Dedifferentiated amniotic fluid mesenchymal stem cell (primary cell): Measurements from ENCODE around the gene PIGP.
A peak's percentile ranks its signal among the peaks of the same experiment; 100 is the strongest.
"Not testable (repeated sequence)": the region's sequence is repeated elsewhere in the genome, so short reads cannot be mapped to it uniquely, and the experiment has no call there.

ENCODE experiments used
- DNase-seq: peaks from one replicate; pipeline ENCODE4 v3.0.0-alpha.2; 2016; ENCODE audit errors: extremely low spot score

Gene PIGP

DNA sequence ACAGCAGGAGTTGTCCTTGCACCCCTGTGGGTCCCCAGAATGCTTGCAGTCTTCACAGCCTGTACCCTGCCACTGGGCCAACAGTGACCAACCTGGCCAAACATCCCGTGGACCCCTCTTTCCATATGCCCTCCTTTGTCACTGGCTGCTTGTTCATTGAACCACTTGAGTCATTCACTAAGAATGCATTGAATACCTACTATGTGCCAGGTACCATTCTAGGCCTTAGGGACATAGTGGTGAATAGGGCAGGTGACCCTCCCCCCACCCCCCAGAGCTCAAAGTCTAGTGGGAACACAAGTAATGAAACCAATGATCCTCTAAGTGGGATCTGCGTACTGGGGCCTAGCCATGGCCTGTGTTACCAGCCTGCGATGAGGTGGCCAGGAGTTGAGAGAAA lies 28.2 kb downstream of the PIGP start:
- DNase-seq, result no peak

DNA sequence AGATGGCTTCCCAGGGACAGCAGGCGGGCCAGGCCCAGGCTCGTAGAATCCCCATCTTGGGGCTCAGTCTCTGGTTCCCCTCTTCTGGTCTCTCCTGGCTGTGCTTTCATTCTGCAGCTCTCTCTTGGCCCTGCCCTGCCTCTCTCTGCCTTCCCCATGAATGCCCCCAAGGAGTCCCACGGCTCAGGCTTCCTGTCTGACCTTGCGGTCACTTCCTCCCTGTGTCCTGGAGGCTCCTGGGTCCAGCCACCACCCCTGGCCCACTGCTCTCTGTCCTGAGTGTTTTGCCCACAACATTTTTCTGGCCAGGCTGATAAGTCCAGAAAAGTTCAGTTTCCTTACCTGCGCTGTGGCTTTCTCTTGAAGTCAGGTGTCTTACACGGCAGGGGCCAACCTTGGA lies 29.1 kb downstream of the PIGP start:
- DNase-seq, result no peak

DNA sequence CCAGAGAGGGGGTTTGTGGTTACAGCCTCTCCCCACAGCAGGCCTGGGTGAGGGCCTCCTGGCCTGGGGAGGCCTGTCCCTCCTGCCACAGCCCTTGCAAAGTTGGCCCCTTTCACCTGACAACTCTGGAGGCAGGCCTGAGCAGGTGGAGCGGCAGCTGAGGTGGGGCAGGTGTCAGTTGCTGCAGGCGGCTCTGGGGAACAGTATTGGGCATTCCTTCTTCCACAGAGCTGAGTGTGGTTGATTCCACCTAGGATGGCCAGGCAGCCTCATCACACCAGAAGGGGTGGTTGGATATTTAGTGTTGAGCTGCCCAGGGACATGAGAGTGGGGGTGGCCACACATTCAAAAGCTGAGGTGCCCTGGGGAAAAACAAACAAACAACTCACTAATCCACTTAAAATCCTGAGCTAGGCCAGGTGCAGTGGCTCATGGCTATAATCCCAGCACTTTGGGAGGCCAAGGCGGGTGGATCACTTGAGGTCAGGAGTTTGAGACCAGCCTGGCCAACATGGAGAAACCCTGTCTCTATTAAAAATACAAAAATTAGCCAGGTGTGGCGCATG lies 31.1 kb downstream of the PIGP start:
- DNase-seq, result no peak

GRCh38 chr21:37040212-37040611 lies 32.7 kb downstream of the PIGP start:
- DNase-seq, result no peak

DNA sequence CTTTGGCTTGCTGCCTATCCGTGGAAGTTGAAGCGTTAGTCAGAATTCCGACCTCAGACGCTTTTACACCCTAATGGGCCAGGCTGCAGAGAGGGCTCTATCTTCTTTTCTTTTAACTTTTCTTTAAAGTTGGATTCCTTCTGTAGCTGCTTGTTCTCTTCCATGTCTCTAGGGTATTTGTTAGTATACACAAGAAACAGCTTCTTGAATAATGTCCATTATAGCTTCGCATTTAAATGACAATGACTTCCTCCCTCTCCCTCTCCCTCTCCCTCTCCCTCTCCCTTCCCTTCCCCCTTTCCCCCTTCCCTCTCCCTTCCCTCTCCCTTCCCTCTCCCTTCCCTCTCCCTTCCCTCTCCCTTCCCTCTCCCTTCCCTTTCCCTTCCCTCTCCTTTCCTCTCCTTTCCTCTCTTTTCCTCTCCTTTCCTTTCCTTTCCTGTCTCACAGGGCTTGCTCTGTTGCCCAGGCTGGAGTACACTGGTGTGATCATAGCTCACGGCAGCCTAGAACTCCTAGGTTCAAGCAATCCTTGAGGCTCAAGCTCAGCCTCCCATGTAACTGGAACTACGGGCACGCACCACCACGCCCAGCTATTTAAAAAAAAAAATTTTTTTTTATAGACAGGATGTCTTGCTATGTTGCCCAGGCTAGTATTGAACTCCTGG lies 33.3 kb downstream of the PIGP start:
- DNase-seq, result no peak

DNA sequence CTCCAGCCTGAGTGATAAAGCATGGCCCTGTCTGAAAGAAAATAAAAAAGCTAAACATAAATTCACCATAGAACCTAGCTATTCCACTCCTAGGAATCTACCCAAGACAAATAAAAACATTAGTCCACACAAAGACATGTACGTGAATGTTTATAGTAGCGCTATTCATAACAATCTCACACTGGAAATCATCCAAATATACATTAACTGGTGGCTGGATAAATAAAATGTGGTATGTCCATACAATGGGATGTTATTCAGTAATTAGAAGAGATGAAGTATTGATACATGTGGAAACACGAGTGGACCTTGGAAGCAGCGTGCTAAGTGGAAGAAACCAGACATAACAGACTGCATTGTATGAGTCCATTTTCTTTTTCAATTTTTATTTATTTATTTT lies 36.7 kb downstream of the PIGP start:
- DNase-seq, result no peak

- not testable (repeated sequence) for DNase-seq
Observed at GRCh38 chr21:37034394-37034793, 38.5 kb downstream of the PIGP start.

GRCh38 chr21:37032877-37033471 lies 39.9 kb downstream of the PIGP start:
- DNase-seq, result peak; percentile 33

DNA sequence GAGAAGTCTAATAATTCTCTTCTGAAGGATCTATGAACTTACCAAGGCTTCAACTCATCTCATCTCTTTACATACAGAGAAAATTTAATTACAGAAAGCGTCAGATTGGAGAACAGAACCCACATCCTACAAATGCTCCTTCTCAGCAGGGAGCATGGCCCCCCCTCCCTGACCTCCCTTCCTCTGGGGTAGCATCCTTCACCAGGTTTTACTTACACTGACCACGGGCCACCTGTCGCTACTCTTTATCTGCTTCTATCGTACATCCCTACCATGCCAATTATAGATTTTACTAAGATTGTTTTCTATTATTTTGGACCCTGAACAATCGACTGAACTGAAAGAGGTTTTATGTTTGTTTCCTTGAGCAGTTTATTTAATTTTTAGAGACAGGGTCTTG lies 40.6 kb downstream of the PIGP start:
- DNase-seq, result no peak

- DNase-seq, result no peak
Observed at GRCh38 chr21:37030864-37031263, 42.0 kb downstream of the PIGP start.

GRCh38 chr21:37028570-37028969 lies 44.3 kb downstream of the PIGP start:
- peak; percentile 31 for DNase-seq

DNA sequence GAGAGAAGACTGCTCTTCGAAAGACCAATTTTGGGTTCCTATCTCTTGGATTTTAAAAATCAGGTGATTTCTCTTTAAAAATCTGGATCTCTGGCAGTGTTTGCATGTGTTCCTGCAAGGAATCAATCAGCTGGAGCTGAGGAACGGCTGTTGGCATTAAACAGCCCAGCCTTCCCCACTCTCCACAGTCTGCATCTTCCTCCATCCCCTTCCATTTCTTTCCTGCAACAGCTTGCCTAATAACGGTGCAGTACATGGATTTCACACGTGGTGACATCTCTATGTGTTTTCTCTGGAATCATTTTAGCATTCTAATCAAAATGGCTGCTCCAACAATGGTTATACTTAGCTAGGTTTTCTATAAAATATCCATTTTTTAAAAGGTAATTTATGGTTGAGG lies 46.4 kb downstream of the PIGP start:
- DNase-seq, result no peak

- DNase-seq, result no peak
Observed at GRCh38 chr21:37017951-37018679, 54.8 kb downstream of the PIGP start.
